Omental fat pad (tissue), 4 donors: ENCODE results near the gene TAF4B. TPM values are rescaled to one million over a fixed set of nuclear protein-coding genes. Genes with fewer than 3 reads are reported as not detected.

Source experiments
- ATAC-seq: fragments of 150-250 bp; one replicate; pipeline ENCODE4 v1.9.1; 2016; ENCODE audit warnings: mild to moderate bottlenecking, moderate library complexity; ENCODE audit not compliant: low FRiP score
- DNase-seq: peaks from one replicate; pipeline ENCODE4 v3.0.0-alpha.2; 2019; ENCODE audit warnings: low spot score
- CTCF ChIP-seq, 3 donors: fragments of 450-650 bp; IDR thresholded peaks; one replicate each; pipeline ENCODE4 v1.5.1; 2016 to 2017; ENCODE audit warnings: antibody characterized with exemption in 3 of 3, mild to moderate bottlenecking in 3 of 3, moderate library complexity in 2 of 3
- total RNA-seq, 4 donors: library from RNA; depleted of rRNA; stranded (reverse); fragments of >200 nt; gene quantifications; one replicate each; pipeline ENCODE4 v1.1.0, GENCODE V29; 2016

TAF4B gene
- total RNA-seq, 4 donors from 2014 or later = 7.4 to 38.9 (median 14.9) TPM

- ATAC-seq (no peak), DNase-seq (no peak)
- no peak for TF ChIP-seq CTCF (IDR thresholded peaks at IDR 0.05)
Observed at GRCh38 chr18:26215247-26215970, 10.8 kb upstream of the TAF4B start.

GRCh38 chr18:26225022-26225693 lies 1.1 kb upstream of the TAF4B start:
- TF ChIP-seq CTCF (IDR thresholded peaks at IDR 0.05) = no peak
- ATAC-seq (no peak), DNase-seq (no peak)

- DNase-seq (no peak), ATAC-seq (no peak)
- no peak for TF ChIP-seq CTCF (IDR thresholded peaks at IDR 0.05)
Observed at GRCh38 chr18:26225915-26226228, 373 bp upstream of the TAF4B start.

- ATAC-seq = no peak
- no peak for TF ChIP-seq CTCF (IDR thresholded peaks at IDR 0.05)
Observed at GRCh38 chr18:26227051-26227670, 916 bp downstream of the TAF4B start.

GRCh38 chr18:26228562-26229260 lies 2.5 kb downstream of the TAF4B start:
- no peak for ATAC-seq
- no peak for DNase-seq
- no peak for TF ChIP-seq CTCF (IDR thresholded peaks at IDR 0.05)

More at GRCh38 chr18:26227051-26227670, 916 bp downstream of the TAF4B start:
- DNase-seq = no peak

GRCh38 chr18:26230497-26230896 lies 4.3 kb downstream of the TAF4B start:
- TF ChIP-seq CTCF (IDR thresholded peaks at IDR 0.05) = no peak
- no peak for DNase-seq
- ATAC-seq = no peak
